Endothelial cell (in vitro differentiated cells): ENCODE measurements around the gene GPLD1. TPM values are rescaled to one million over a fixed set of nuclear protein-coding genes. Genes with fewer than 3 reads are reported as not detected.

Experiments used
- DNase-seq: peaks from one replicate; pipeline ENCODE4 v3.0.0; 2021; ENCODE audit warnings: low spot score
- H3K27ac Mint-ChIP-seq: one replicate; pipeline ENCODE4 v1.8.0; 2021; ENCODE audit warnings: mixed read lengths, inconsistent platforms; ENCODE audit not compliant: unreplicated experiment
- H3K27me3 Mint-ChIP-seq: one replicate; pipeline ENCODE4 v1.8.0; 2021; ENCODE audit warnings: mild to moderate bottlenecking, moderate library complexity, mixed read lengths, inconsistent platforms; ENCODE audit not compliant: unreplicated experiment
- H3K36me3 Mint-ChIP-seq: one replicate; pipeline ENCODE4 v1.8.0; 2021; ENCODE audit warnings: mild to moderate bottlenecking, low read depth, mixed read lengths, inconsistent platforms; ENCODE audit not compliant: unreplicated experiment
- H3K4me1 Mint-ChIP-seq: one replicate; pipeline ENCODE4 v1.8.0; 2021; ENCODE audit warnings: mild to moderate bottlenecking, mixed read lengths, inconsistent platforms; ENCODE audit not compliant: unreplicated experiment
- H3K4me3 Mint-ChIP-seq: one replicate; pipeline ENCODE4 v1.8.0; 2021; ENCODE audit warnings: mild to moderate bottlenecking, mixed read lengths, inconsistent platforms; ENCODE audit not compliant: unreplicated experiment
- H3K9me3 Mint-ChIP-seq: one replicate; pipeline ENCODE4 v1.8.0; 2021; ENCODE audit warnings: mixed read lengths, inconsistent platforms; ENCODE audit not compliant: unreplicated experiment
- CTCF ChIP-seq: fragments of 200-600 bp; sonication (generic); IDR thresholded peaks from one replicate; pipeline ENCODE4 v1.5.0; 2021; ENCODE audit warnings: antibody characterized with exemption; ENCODE audit not compliant: unreplicated experiment
- total RNA-seq: library from RNA; stranded (reverse); fragmentation: NEBNext Ultra II Directional; extraction: Animal tissue kit (Norgen Biotek cat#: 25700); gene quantifications from one replicate; pipeline ENCODE4 v1.2.1, GENCODE V29; 2021; ENCODE audit not compliant: unreplicated experiment

The GPLD1 gene
- total RNA-seq, 1 donor from 2014 or later = 1.2 TPM

- TF ChIP-seq CTCF = no peak
- no peak overlapping the region for H3K4me3 Mint-ChIP-seq
- H3K9me3 Mint-ChIP-seq = no peaks in the 10 kb centered on the region
Measured at GRCh38 chr6:24476631-24477030, 12.7 kb downstream of the GPLD1 start.

GRCh38 chr6:24472181-24472580, 17.2 kb downstream of the GPLD1 start:
- Mint-ChIP-seq H3K27ac (no peak overlapping the region), H3K27me3 (no peaks in the 10 kb centered on the region), H3K4me3 (no peak overlapping the region), H3K4me1 (no peaks in the 10 kb centered on the region), H3K9me3 (no peaks in the 10 kb centered on the region), H3K36me3 (no peaks in the 10 kb centered on the region)
- no peak for DNase-seq
- no peak for TF ChIP-seq CTCF

More at GRCh38 chr6:24476631-24477030, 12.7 kb downstream of the GPLD1 start:
- peaks cover 3% of the 10 kb centered on the region for H3K36me3 Mint-ChIP-seq
- no peak for DNase-seq
- no peak overlapping the region for H3K27ac Mint-ChIP-seq
- H3K27me3 Mint-ChIP-seq = no peaks in the 10 kb centered on the region
- no peaks in the 10 kb centered on the region for H3K4me1 Mint-ChIP-seq

- H3K9me3 Mint-ChIP-seq = no peaks in the 10 kb centered on the region
- TF ChIP-seq CTCF = no peak
- H3K36me3 Mint-ChIP-seq = no peaks in the 10 kb centered on the region
- H3K27ac Mint-ChIP-seq = no peak overlapping the region
- no peak overlapping the region for H3K4me3 Mint-ChIP-seq
- no peaks in the 10 kb centered on the region for H3K27me3 Mint-ChIP-seq
- H3K4me1 Mint-ChIP-seq = no peaks in the 10 kb centered on the region
- DNase-seq = no peak
Measured at GRCh38 chr6:24469811-24470210, 19.6 kb downstream of the GPLD1 start.

- Mint-ChIP-seq H3K9me3 (no peaks in the 10 kb centered on the region), H3K4me3 (no peak overlapping the region), H3K4me1 (no peaks in the 10 kb centered on the region), H3K36me3 (no peaks in the 10 kb centered on the region), H3K27ac (no peak overlapping the region), H3K27me3 (no peaks in the 10 kb centered on the region)
- no peak for DNase-seq
- no peak for TF ChIP-seq CTCF
Measured at GRCh38 chr6:24464253-24465038, 24.9 kb downstream of the GPLD1 start.

- Mint-ChIP-seq H3K27me3 (no peaks in the 10 kb centered on the region), H3K9me3 (no peaks in the 10 kb centered on the region), H3K4me1 (no peaks in the 10 kb centered on the region), H3K27ac (no peak overlapping the region), H3K36me3 (no peaks in the 10 kb centered on the region), H3K4me3 (no peak overlapping the region)
- DNase-seq = no peak
- no peak for TF ChIP-seq CTCF
Measured at GRCh38 chr6:24460966-24461365, 28.4 kb downstream of the GPLD1 start.
